ENCODE results near the gene U2AF2. TPM values are rescaled to one million over a fixed set of nuclear protein-coding genes. Genes with fewer than 3 reads are reported as not detected.

Gene U2AF2
- total and polyA plus RNA-seq, 5 donors from 2014 or later, result 7.2 to 283 (median 8.8) TPM

DNA sequence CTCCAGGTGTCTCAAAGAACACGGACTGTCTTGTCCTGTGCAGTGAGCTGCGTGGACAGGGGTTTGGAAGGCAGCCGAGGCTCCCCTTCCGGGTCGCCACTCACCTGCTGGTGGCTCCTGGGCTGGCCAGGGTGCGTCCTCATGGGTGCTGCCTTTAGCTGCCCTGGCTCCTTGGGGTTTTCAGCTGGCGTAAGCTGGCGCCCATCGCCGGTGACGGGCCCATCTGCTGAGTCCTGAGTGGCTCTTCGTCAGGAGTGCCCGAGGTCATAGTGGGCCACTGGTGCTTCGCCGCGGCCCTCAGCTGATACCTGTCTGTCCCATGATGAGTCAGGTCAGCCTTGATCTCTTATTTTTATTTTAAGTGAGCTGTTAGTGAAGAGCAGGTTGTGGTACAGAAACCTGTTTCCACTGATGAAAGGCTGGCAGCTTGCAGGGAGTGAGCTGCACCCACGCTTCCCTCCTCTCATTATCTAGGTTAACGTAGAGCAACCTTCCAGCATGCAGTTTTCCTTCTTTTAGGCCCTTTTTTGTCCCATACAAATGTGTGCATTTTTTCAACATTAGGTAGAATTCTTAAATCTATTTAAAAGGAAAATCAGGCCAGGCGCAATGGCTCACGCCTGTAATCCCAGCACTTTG is 38.6 kb downstream of the U2AF2 start:
- peak overlapping the region in 1 of 3 donors; percentile 9 for H3K27ac Mint-ChIP-seq
- H3K27me3 ChIP-seq (ENCODE audit: control insufficient read depth, insufficient read depth, low read length), result no peaks in the 10 kb centered on the region
- no peaks in the 10 kb centered on the region for H3K9me3 Mint-ChIP-seq
- H3K27ac ChIP-seq (ENCODE audit: insufficient read depth, low read length, poor library complexity, severe bottlenecking), result no peak overlapping the region
- H3K4me1 Mint-ChIP-seq, result peaks cover 0 to 8% (median 0%) of the 10 kb centered on the region in 4 donors
- H3K4me1 ChIP-seq (ENCODE audit: control insufficient read depth, insufficient read depth, low read length, poor library complexity, severe bottlenecking), result no peaks in the 10 kb centered on the region
- no peak overlapping the region for H3K4me3 Mint-ChIP-seq
- H3K27me3 Mint-ChIP-seq, result no peaks in the 10 kb centered on the region
- H3K4me3 ChIP-seq (ENCODE audit: low read depth, low read length), result no peak overlapping the region
- DNase-seq (no peak), ATAC-seq (ENCODE audit: low read depth in 2 of 2) (no peak)
- peaks cover 11% of the 10 kb centered on the region for H3K36me3 Mint-ChIP-seq
- H3K36me3 ChIP-seq (ENCODE audit: control insufficient read depth, insufficient read depth, low read length), result peaks cover 48% of the 10 kb centered on the region
- H3K9me3 ChIP-seq (ENCODE audit: control insufficient read depth in 2 of 2, low read length in 2 of 2), result no peaks in the 10 kb centered on the region

DNA sequence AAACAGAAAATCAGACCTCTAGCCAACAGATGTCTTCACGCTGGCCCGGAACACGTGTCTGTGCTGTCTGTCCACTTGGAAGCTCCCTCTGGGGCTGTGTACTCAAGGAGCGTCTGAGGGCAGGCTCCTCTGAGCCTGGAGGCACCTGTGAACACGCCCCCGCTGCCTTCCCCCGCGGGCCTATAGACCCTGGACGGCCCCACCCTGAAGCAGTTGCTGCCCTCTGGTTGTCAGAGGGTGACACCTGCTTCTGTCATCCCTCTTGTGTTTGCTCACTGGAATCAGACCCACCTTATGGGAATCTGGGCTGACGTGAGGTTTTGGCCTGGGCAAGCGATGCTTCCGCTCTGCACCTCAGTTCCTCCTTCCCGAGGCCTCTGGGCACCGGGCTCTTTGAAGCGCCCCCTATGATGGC is 39.4 kb downstream of the U2AF2 start:
- DNase-seq, result no peak
- H3K36me3 Mint-ChIP-seq, result peaks cover 17% of the 10 kb centered on the region
- H3K27ac Mint-ChIP-seq, result no peak overlapping the region
- Histone ChIP-seq H3K27ac (ENCODE audit: insufficient read depth, low read length, poor library complexity, severe bottlenecking) (no peak overlapping the region), H3K4me1 (ENCODE audit: control insufficient read depth, insufficient read depth, low read length, poor library complexity, severe bottlenecking) (no peaks in the 10 kb centered on the region), H3K27me3 (ENCODE audit: control insufficient read depth, insufficient read depth, low read length) (no peaks in the 10 kb centered on the region), H3K9me3 (ENCODE audit: control insufficient read depth in 2 of 2, low read length in 2 of 2) (no peaks in the 10 kb centered on the region), H3K36me3 (ENCODE audit: control insufficient read depth, insufficient read depth, low read length) (peaks cover 42% of the 10 kb centered on the region), H3K4me3 (ENCODE audit: low read depth, low read length) (no peak overlapping the region)
- no peaks in the 10 kb centered on the region for H3K9me3 Mint-ChIP-seq
- peaks cover 0 to 8% (median 0%) of the 10 kb centered on the region in 4 donors for H3K4me1 Mint-ChIP-seq
- no peaks in the 10 kb centered on the region for H3K27me3 Mint-ChIP-seq
- no peak for ATAC-seq (ENCODE audit: low read depth in 2 of 2)
- H3K4me3 Mint-ChIP-seq, result no peak overlapping the region

DNA sequence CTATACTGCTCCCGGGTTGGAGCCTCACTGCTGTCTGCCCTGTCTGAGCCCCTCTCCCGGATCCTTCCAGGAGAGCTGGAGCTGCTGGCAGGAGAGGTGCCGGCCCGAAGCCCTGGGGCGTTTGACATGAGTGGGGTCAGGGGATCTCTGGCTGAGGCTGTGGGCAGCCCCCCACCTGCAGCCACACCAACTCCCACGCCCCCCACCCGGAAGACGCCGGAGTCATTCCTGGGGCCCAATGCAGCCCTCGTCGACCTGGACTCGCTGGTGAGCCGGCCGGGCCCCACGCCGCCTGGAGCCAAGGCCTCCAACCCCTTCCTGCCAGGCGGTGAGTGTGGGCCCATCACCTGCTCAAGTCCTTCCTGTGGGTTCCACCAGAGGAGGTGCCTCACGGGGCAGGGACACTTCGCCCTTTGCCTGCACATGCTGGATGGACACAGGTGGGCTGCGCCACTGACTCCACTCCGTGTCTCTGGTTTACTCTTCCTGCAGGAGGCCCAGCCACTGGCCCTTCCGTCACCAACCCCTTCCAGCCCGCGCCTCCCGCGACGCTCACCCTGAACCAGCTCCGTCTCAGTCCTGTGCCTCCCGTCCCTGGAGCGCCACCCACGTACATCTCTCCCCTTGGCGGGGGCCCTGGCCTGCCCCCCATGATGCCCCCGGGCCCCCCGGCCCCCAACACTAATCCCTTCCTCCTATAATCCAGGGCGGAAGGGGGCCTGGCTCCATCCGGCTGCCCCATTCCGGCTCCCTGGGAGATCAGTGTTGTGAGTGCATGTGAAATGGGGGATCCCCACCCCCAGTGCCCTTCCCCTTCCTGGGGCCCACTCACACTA is 40.0 kb downstream of the U2AF2 start:
- no peak overlapping the region for H3K27ac ChIP-seq (ENCODE audit: insufficient read depth, low read length, poor library complexity, severe bottlenecking)
- Mint-ChIP-seq H3K27me3 (no peaks in the 10 kb centered on the region), H3K4me3 (no peak overlapping the region), H3K36me3 (peaks cover 12% of the 10 kb centered on the region), H3K9me3 (no peaks in the 10 kb centered on the region), H3K4me1 (peaks cover 0 to 8% (median 0%) of the 10 kb centered on the region in 4 donors), H3K27ac (no peak overlapping the region)
- no peaks in the 10 kb centered on the region for H3K9me3 ChIP-seq (ENCODE audit: control insufficient read depth in 2 of 2, low read length in 2 of 2)
- DNase-seq, result no peak
- H3K36me3 ChIP-seq (ENCODE audit: control insufficient read depth, insufficient read depth, low read length), result peaks cover 41% of the 10 kb centered on the region
- no peaks in the 10 kb centered on the region for H3K4me1 ChIP-seq (ENCODE audit: control insufficient read depth, insufficient read depth, low read length, poor library complexity, severe bottlenecking)
- H3K4me3 ChIP-seq (ENCODE audit: low read depth, low read length), result no peak overlapping the region
- H3K27me3 ChIP-seq (ENCODE audit: control insufficient read depth, insufficient read depth, low read length), result no peaks in the 10 kb centered on the region
- ATAC-seq (ENCODE audit: low read depth in 2 of 2), result no peak

DNA sequence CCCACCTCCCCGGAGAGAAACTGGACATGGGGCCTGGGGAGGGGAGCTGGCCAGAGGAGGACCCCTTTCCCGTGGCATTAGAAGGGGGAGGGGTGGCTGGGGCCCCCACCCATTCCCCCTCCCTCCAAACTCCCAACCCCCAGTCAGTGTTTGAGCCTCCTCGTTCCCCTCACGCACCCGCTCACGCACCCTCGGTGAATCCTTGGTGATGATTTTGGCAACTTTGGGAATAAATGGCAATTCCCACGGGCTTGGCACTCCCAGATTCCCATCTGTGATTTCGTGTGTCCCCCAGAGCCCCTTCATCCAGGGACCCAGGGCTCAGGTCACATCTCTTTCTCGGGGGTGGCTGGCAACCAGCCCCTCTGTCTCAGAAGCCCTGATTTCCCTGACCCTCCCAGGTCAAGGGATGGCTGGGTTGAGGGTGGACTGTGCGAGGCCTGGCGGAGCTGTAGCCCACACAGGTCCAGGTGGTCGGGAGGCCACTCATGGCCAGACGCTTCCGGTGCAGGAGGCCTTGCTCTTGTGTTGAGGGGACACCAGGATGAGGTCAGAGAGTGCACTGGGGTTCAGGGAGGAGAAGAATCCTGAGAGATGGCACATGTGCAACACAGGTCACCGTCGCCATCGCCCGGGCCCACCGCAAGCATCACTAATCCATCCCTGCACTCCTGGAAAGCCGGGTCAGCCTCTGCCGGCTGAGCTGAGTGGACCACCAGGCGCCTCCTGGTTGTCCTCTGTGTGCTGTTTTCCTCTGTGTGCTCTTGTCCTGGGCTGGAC is 40.9 kb downstream of the U2AF2 start:
- H3K36me3 Mint-ChIP-seq, result peaks cover 17% of the 10 kb centered on the region
- no peak overlapping the region for H3K4me3 ChIP-seq (ENCODE audit: low read depth, low read length)
- H3K9me3 Mint-ChIP-seq, result no peaks in the 10 kb centered on the region
- H3K27ac ChIP-seq (ENCODE audit: insufficient read depth, low read length, poor library complexity, severe bottlenecking), result no peak overlapping the region
- peaks cover 35% of the 10 kb centered on the region for H3K36me3 ChIP-seq (ENCODE audit: control insufficient read depth, insufficient read depth, low read length)
- no peaks in the 10 kb centered on the region for H3K9me3 ChIP-seq (ENCODE audit: control insufficient read depth in 2 of 2, low read length in 2 of 2)
- H3K4me3 Mint-ChIP-seq, result no peak overlapping the region
- H3K4me1 ChIP-seq (ENCODE audit: control insufficient read depth, insufficient read depth, low read length, poor library complexity, severe bottlenecking), result no peaks in the 10 kb centered on the region
- H3K27me3 ChIP-seq (ENCODE audit: control insufficient read depth, insufficient read depth, low read length), result no peaks in the 10 kb centered on the region
- no peaks in the 10 kb centered on the region for H3K27me3 Mint-ChIP-seq
- H3K27ac Mint-ChIP-seq, result no peak overlapping the region
- ATAC-seq (ENCODE audit: low read depth in 2 of 2) (no peak), DNase-seq (no peak)
- H3K4me1 Mint-ChIP-seq, result peaks cover 0 to 8% (median 0%) of the 10 kb centered on the region in 4 donors

DNA sequence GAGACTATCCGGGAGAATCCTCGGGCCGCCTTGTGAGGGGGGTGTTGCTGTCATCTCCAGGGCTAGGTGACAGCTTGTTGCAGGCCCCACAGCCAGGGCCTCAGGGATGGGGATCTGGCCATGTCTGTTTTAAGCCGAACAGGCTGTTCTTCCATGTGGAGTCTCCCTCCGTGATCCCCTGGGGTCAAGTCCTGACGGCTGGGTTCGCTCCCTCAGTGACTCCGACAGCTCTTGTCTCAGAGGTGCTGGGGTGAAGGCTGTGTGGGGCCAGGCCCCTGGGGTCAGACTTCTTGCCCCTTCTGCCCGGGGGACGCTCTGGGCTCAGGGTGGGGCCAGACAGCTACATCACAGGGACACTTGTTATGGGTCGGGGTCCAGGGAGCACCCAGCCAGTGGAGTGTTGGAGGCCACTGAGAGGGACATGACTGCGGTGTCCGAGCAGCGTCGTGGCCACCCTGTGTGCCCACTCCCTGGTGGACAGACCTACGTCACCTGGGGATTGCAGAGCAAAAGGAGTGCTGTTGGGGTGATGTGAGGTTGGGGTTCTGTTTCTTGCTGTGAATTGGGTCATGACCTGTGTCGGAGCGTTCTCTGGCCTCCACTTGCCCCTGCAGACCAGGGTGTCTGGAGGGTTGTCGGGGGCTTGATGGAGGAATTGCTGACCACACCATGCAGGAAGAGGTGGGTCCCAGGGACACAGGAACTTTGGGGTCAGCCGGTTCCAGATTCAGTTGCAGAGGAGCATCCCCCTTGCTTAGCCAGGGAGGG is 41.6 kb downstream of the U2AF2 start:
- no peak overlapping the region for H3K4me3 Mint-ChIP-seq
- H3K36me3 Mint-ChIP-seq, result peaks cover 17% of the 10 kb centered on the region

DNA sequence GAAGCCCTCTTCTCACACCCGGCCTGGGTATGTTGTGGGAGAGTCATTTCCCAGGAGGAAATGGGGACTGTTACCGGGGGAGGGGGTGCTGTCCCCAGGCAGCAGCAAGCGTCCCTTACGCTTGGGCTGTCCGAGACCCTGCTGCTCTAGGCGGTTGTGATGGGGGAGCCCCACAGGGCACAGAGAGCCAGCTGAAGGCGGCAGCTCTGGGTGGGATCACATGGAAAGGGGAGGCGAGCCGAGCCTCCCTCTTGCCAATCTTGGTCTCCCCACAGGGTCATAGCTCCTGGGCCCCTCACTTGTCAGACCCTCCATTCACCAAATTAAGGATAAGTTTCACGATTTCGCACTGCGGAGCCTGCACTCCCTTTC is 42.2 kb downstream of the U2AF2 start:
- Histone ChIP-seq H3K4me1 (ENCODE audit: control insufficient read depth, insufficient read depth, low read length, poor library complexity, severe bottlenecking) (no peaks in the 10 kb centered on the region), H3K27me3 (ENCODE audit: control insufficient read depth, insufficient read depth, low read length) (no peaks in the 10 kb centered on the region), H3K4me3 (ENCODE audit: low read depth, low read length) (no peak overlapping the region), H3K27ac (ENCODE audit: insufficient read depth, low read length, poor library complexity, severe bottlenecking) (no peak overlapping the region), H3K36me3 (ENCODE audit: control insufficient read depth, insufficient read depth, low read length) (peaks cover 31% of the 10 kb centered on the region), H3K9me3 (ENCODE audit: control insufficient read depth in 2 of 2, low read length in 2 of 2) (no peaks in the 10 kb centered on the region)
- DNase-seq (no peak), ATAC-seq (ENCODE audit: low read depth in 2 of 2) (no peak)
- no peaks in the 10 kb centered on the region for H3K9me3 Mint-ChIP-seq
- no peak overlapping the region for H3K4me3 Mint-ChIP-seq
- peaks cover 17% of the 10 kb centered on the region for H3K36me3 Mint-ChIP-seq
- no peak overlapping the region for H3K27ac Mint-ChIP-seq
- no peaks in the 10 kb centered on the region for H3K27me3 Mint-ChIP-seq
- H3K4me1 Mint-ChIP-seq, result peaks cover 0 to 8% (median 0%) of the 10 kb centered on the region in 4 donors

More for the DNA sequence above, 41.6 kb downstream of the U2AF2 start:
- H3K27me3 ChIP-seq (ENCODE audit: control insufficient read depth, insufficient read depth, low read length), result no peaks in the 10 kb centered on the region
- no peak overlapping the region for H3K27ac ChIP-seq (ENCODE audit: insufficient read depth, low read length, poor library complexity, severe bottlenecking)
- no peak overlapping the region for H3K27ac Mint-ChIP-seq
- H3K27me3 Mint-ChIP-seq, result no peaks in the 10 kb centered on the region
- H3K9me3 ChIP-seq (ENCODE audit: control insufficient read depth in 2 of 2, low read length in 2 of 2), result no peaks in the 10 kb centered on the region
- no peaks in the 10 kb centered on the region for H3K9me3 Mint-ChIP-seq
- peaks cover 0 to 8% (median 0%) of the 10 kb centered on the region in 4 donors for H3K4me1 Mint-ChIP-seq
- DNase-seq (no peak), ATAC-seq (ENCODE audit: low read depth in 2 of 2) (no peak)
- no peaks in the 10 kb centered on the region for H3K4me1 ChIP-seq (ENCODE audit: control insufficient read depth, insufficient read depth, low read length, poor library complexity, severe bottlenecking)
- peaks cover 31% of the 10 kb centered on the region for H3K36me3 ChIP-seq (ENCODE audit: control insufficient read depth, insufficient read depth, low read length)
- no peak overlapping the region for H3K4me3 ChIP-seq (ENCODE audit: low read depth, low read length)

DNA sequence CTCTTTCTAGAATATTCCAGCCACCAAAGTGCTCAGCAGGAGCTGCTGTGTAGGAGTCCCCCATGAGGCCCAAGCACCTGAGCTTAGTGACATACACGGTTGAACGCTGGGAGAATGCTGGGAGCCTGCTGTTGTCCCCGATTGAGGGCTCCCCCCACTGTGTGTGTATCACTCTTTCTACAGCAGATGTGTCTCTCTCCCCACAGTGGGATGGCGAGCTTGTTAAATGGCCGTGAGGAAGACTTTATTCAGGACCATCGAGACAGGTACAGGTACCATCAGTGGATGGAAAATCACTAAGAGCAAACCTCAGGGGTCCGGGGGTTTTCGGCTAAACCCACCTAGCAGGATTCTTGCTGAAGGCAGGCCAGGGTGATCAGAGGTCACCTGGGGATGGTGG is 42.9 kb downstream of the U2AF2 start:
- H3K4me3 ChIP-seq (ENCODE audit: low read depth, low read length), result no peak overlapping the region
- peaks cover 30% of the 10 kb centered on the region for H3K36me3 ChIP-seq (ENCODE audit: control insufficient read depth, insufficient read depth, low read length)
- no peak overlapping the region for H3K27ac ChIP-seq (ENCODE audit: insufficient read depth, low read length, poor library complexity, severe bottlenecking)
- DNase-seq, result no peak
- no peaks in the 10 kb centered on the region for H3K27me3 ChIP-seq (ENCODE audit: control insufficient read depth, insufficient read depth, low read length)
- Mint-ChIP-seq H3K4me3 (no peak overlapping the region), H3K9me3 (no peaks in the 10 kb centered on the region), H3K27me3 (no peaks in the 10 kb centered on the region), H3K4me1 (peaks cover 0 to 13% (median 0%) of the 10 kb centered on the region in 4 donors), H3K36me3 (peaks cover 17% of the 10 kb centered on the region), H3K27ac (no peak overlapping the region)
- no peak for ATAC-seq (ENCODE audit: low read depth in 2 of 2)
- no peaks in the 10 kb centered on the region for H3K9me3 ChIP-seq (ENCODE audit: control insufficient read depth in 2 of 2, low read length in 2 of 2)
- no peaks in the 10 kb centered on the region for H3K4me1 ChIP-seq (ENCODE audit: control insufficient read depth, insufficient read depth, low read length, poor library complexity, severe bottlenecking)
